HCT116 (cell line): ENCODE results near the gene ANXA6. TPM values are rescaled to one million over a fixed set of nuclear protein-coding genes. Genes with fewer than 3 reads are reported as not detected.

ENCODE experiments used
- ATAC-seq: fragments of 200-7000 bp; cut with Tn5 transposase; 2 replicates; pipeline ENCODE4 v1.9.1; 2020; ENCODE audit warnings: mild to moderate bottlenecking, moderate library complexity
- BruUV-seq: library from RNA; stranded (reverse); fragments of 400-500 nt; replicated peaks from 2 replicates; lab custom pipeline; 2021; lab: Mats Ljungman, UMichigan
- CTCF ChIA-PET: fragments of 300-600 bp; sonication (Branson Sonifier 250); formaldehyde crosslinking; loops from one replicate; lab custom pipeline; 2021; ENCODE audit warnings: antibody characterized with exemption; lab: Charles Lee
- POLR2A ChIA-PET: fragments of 300-600, 350-600 bp; sonication (Branson Sonifier 250); formaldehyde crosslinking; loops from one replicate; lab custom pipeline; 2021; ENCODE audit warnings: antibody characterized with exemption; lab: Charles Lee
- RAD21 ChIA-PET, 2 experiments: fragments of 300-600 bp; sonication (Branson Sonifier 250); formaldehyde crosslinking; loops; one replicate each; lab custom pipeline; 2023; ENCODE audit warnings: low total read pairs in 2 of 2; ENCODE audit not compliant: uncharacterized antibody in 2 of 2, unreplicated experiment in 2 of 2, low non-redundant PET in 1 of 2; lab: Charles Lee
- DNase-seq: peaks from one replicate; pipeline ENCODE4 v3.0.0-alpha.2; 2010; ENCODE audit warnings: low read depth, low spot score
- H2AFZ ChIP-seq: fragments of 200-600 bp; shearing (Covaris generic), sonication (generic); 2 replicates; pipeline ENCODE4 v1.6.1; 2017; ENCODE audit warnings: low read depth, mixed run types, mixed read lengths, antibody characterized with exemption, low read length; ENCODE audit not compliant: poor library complexity, severe bottlenecking
- H3K27ac ChIP-seq: 2 replicates; pipeline ENCODE4 v1.5.1; 2012; ENCODE audit warnings: low read depth, low read length
- H3K27me3 ChIP-seq: fragments of 200-600 bp; sonication (generic); 2 replicates; pipeline ENCODE4 v1.6.1; 2016; ENCODE audit warnings: mixed run types, low read length, mixed read lengths; ENCODE audit not compliant: insufficient read depth
- H3K36me3 ChIP-seq, 2 experiments: fragments of 200-500 bp in 1 of 2; fragments of 200-600 bp in 1 of 2; sonication (Bioruptor generic) in 1 of 2; sonication (generic) in 1 of 2; 2 replicates each; pipeline versions ENCODE4 v1.5.1 to v1.6.1; 2014 to 2016; ENCODE audit warnings: low read length in 2 of 2, inconsistent platforms in 1 of 2, mixed read lengths in 1 of 2, mixed run types in 1 of 2; ENCODE audit not compliant: insufficient read depth in 2 of 2, control insufficient read depth in 1 of 2
- H3K4me1 ChIP-seq, 2 experiments: fragments of 200-600 bp in 1 of 2; sonication (generic) in 1 of 2; 2 replicates each; pipeline versions ENCODE4 v1.5.1 to v1.6.1; 2012 to 2017; ENCODE audit warnings: low read length in 2 of 2, inconsistent platforms in 1 of 2, mild to moderate bottlenecking in 1 of 2, mixed read lengths in 1 of 2, mixed run types in 1 of 2, moderate library complexity in 1 of 2; ENCODE audit not compliant: insufficient read depth in 2 of 2, control insufficient read depth in 1 of 2
- H3K4me2 ChIP-seq: fragments of 200-600 bp; sonication (generic); 2 replicates; pipeline ENCODE4 v1.6.1; 2017; ENCODE audit warnings: mixed run types, low read length, mixed read lengths
- H3K4me3 ChIP-seq, 2 experiments: fragments of 200-600 bp in 1 of 2; sonication (generic) in 1 of 2; replicated peaks in 1 of 2; 2 replicates each; pipeline ENCODE4 v1.5.1; 2011 to 2016; ENCODE audit warnings: low read length in 2 of 2, control low read depth in 1 of 2, low read depth in 1 of 2, mild to moderate bottlenecking in 1 of 2, mixed read lengths in 1 of 2, mixed run types in 1 of 2
- H3K79me2 ChIP-seq: fragments of 200-600 bp; sonication (generic); 2 replicates; pipeline ENCODE4 v1.6.1; 2017; ENCODE audit warnings: mild to moderate bottlenecking, mixed run types, low read length, moderate library complexity, mixed read lengths; ENCODE audit not compliant: insufficient read depth
- H3K9ac ChIP-seq: fragments of 200-600 bp; sonication (generic); 2 replicates; pipeline ENCODE4 v1.6.1; 2016; ENCODE audit warnings: low read length, mixed read lengths
- H3K9me2 ChIP-seq: fragments of 200-600 bp; sonication (generic), shearing (Covaris generic); 2 replicates; pipeline ENCODE4 v1.6.1; 2017; ENCODE audit warnings: mixed run types, mild to moderate bottlenecking, moderate library complexity; ENCODE audit not compliant: insufficient read depth
- H3K9me3 ChIP-seq, 2 experiments: fragments of 200-500 bp in 1 of 2; fragments of 200-600 bp in 1 of 2; sonication (Bioruptor generic) in 1 of 2; sonication (generic) in 1 of 2; 2 replicates each; pipeline ENCODE4 v1.6.1; 2014 to 2017; ENCODE audit warnings: low read length in 2 of 2, mixed read lengths in 2 of 2, inconsistent platforms in 1 of 2, low read depth in 1 of 2, mild to moderate bottlenecking in 1 of 2, mixed run types in 1 of 2, moderate library complexity in 1 of 2; ENCODE audit not compliant: control insufficient read depth in 1 of 2, insufficient read depth in 1 of 2
- H4K20me1 ChIP-seq: fragments of 200-600 bp; sonication (generic), shearing (Covaris generic); 2 replicates; pipeline ENCODE4 v1.6.1; 2017; ENCODE audit warnings: mixed run types, mild to moderate bottlenecking, moderate library complexity; ENCODE audit not compliant: insufficient read depth
- CBX3 ChIP-seq: IDR thresholded peaks from 2 replicates; pipeline ENCODE4 v1.6.1; 2012; ENCODE audit warnings: low read depth
- EGR1 ChIP-seq: IDR thresholded peaks from 2 replicates; pipeline ENCODE4 v1.6.1; 2012; ENCODE audit warnings: low read depth
- ELF1 ChIP-seq: IDR thresholded peaks from 2 replicates; pipeline ENCODE4 v1.6.1; 2012; ENCODE audit warnings: low read depth, borderline replicate concordance
- EZH2phosphoT487 ChIP-seq: fragments of 200-600 bp; IDR thresholded peaks from 2 replicates; pipeline ENCODE4 v1.6.1; 2018; ENCODE audit warnings: antibody characterized with exemption, borderline replicate concordance
- FOSL1 ChIP-seq: IDR thresholded peaks from 2 replicates; pipeline ENCODE4 v1.6.1; 2012; ENCODE audit warnings: low read depth
- JUND ChIP-seq: IDR thresholded peaks from 2 replicates; pipeline ENCODE4 v1.6.1; 2012
- POLR2A ChIP-seq: IDR thresholded peaks from 2 replicates; pipeline ENCODE4 v1.7.0; 2011; ENCODE audit warnings: borderline replicate concordance; ENCODE audit not compliant: insufficient read depth, insufficient read length; ENCODE audit errors: extremely low read depth
- RAD21 ChIP-seq: IDR thresholded peaks from 2 replicates; pipeline ENCODE4 v1.6.1; 2012; ENCODE audit warnings: low read depth, mild to moderate bottlenecking
- SIN3A ChIP-seq: IDR thresholded peaks from 2 replicates; pipeline ENCODE4 v1.6.1; 2012; ENCODE audit warnings: low read depth
- SP1 ChIP-seq: IDR thresholded peaks from 2 replicates; pipeline ENCODE4 v1.6.1; 2012; ENCODE audit warnings: low read depth
- TCF7L2 ChIP-seq: IDR thresholded peaks from 2 replicates; pipeline ENCODE4 v1.7.0; 2011; ENCODE audit warnings: borderline replicate concordance, inconsistent platforms; ENCODE audit not compliant: insufficient read depth, insufficient read length; ENCODE audit errors: extremely low read depth
- ZFX ChIP-seq: fragments of 450-650 bp; IDR thresholded peaks from 2 replicates; pipeline ENCODE4 v1.6.1; 2017
- ZNF274 ChIP-seq: fragments of 200-500 bp; sonication (Bioruptor generic); IDR thresholded peaks from 2 replicates; pipeline ENCODE4 v1.6.1; 2014; ENCODE audit warnings: mild to moderate bottlenecking, low read depth, low read length, inconsistent platforms
- intact Hi-C: fragments of 100-400 bp; cut with micrococcal nuclease; formaldehyde crosslinking; loops from 2 replicates; pipeline ENCODE4 v1.10.0; 2022
- total RNA-seq: library from RNA; stranded (reverse); gene quantifications from one replicate; pipeline ENCODE4 v1.2.1, GENCODE V29; 2021; ENCODE audit not compliant: unreplicated experiment
- TF ChIP-seq, protein P1 (sequence below): IDR thresholded peaks from 2 replicates; pipeline ENCODE4 v1.6.1; 2011; ENCODE audit warnings: mild to moderate bottlenecking, low read length, moderate library complexity; ENCODE audit not compliant: insufficient replicate concordance; ENCODE audit errors: extremely low read depth
- TF ChIP-seq, protein P2 (sequence below): IDR thresholded peaks from 2 replicates; pipeline ENCODE4 v1.6.1; 2012
- TF ChIP-seq, protein P3 (sequence below): IDR thresholded peaks from 2 replicates; pipeline ENCODE4 v1.6.1; 2012

Gene ANXA6
- total RNA-seq, 1 experiment from 2014 or later = 71.9 TPM

DNA sequence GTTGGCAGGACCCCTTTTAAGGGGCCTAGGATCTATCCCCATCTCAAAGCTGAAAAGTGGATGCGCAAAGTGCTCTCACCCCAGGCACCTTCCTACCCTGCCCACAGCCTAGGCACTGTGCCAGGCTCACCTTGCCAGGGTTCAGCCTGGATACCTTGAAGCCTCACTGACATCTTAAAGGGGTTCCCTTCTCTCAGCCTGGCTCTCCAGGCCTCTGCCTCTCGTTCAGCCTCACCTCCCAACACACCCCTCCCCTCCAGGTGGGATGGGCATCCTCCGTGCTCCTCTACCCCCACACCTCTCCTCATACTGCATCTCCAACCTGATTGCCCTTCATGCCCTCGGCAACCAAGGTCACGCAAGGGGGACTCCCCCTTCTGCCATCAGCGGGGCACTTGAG is 102.2 kb downstream of the ANXA6 start:
- no peaks in the 10 kb centered on the region for H3K79me2 ChIP-seq

DNA sequence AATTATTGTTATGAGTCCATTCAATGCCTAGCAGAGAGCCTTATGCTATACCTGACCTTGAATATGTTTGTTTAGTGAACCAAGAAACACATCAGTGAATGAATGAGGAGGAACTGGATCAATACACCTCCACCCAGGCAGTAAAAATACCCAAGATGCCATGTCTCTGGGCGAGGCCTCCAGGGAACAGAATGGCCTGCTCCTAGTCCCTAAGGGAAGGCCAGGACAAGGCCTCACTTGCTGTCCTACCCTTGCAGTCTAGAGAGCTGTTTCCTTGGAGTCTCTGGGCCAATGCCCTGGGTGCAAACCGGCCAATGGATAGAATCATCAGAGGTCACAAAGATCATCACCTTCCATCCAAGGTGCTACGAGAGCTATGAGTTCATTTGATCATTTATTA is 102.9 kb downstream of the ANXA6 start:
- CTCF ChIA-PET = interaction anchor here (1.1 to 8.8 kb wide), 2 partner anchors 55 to 61 kb away, joined by 3 to 171 read pairs; no protein-coding TSS in a partner anchor
- POLR2A ChIA-PET = no interaction called here
- H3K9me3 ChIP-seq = no peaks in the 10 kb centered on the region

More for the DNA sequence above, 102.2 kb downstream of the ANXA6 start:
- BruUV-seq = no TSS peak
- POLR2A ChIA-PET = no interaction called here
- Histone ChIP-seq H4K20me1 (no peaks in the 10 kb centered on the region), H2AFZ (no peak overlapping the region), H3K4me1 (no peaks in the 10 kb centered on the region), H3K36me3 (peaks cover 0 to 2% of the 10 kb centered on the region in 2 experiments; a peak in 1 of 4 replicates), H3K9ac (no peak overlapping the region), H3K4me2 (no peak overlapping the region), H3K9me2 (no peaks in the 10 kb centered on the region), H3K27me3 (no peaks in the 10 kb centered on the region), H3K9me3 (no peaks in the 10 kb centered on the region), H3K4me3 (no peak overlapping the region), H3K27ac (no peak overlapping the region)
- RAD21 ChIA-PET = interaction anchor here in 1 of 2 experiments (1.6 kb wide), 1 partner anchor 60 kb away, joined by 4 read pairs; no protein-coding TSS in a partner anchor
- no peak for ATAC-seq
- intact Hi-C loops = no loop called here
- no peak for DNase-seq
- TF ChIP-seq ZNF274 (no peak), SIN3A (no peak), EGR1 (no peak), EZH2phosphoT487 (no peak), CBX3 (no peak)
- TF ChIP-seq, protein P1, sequence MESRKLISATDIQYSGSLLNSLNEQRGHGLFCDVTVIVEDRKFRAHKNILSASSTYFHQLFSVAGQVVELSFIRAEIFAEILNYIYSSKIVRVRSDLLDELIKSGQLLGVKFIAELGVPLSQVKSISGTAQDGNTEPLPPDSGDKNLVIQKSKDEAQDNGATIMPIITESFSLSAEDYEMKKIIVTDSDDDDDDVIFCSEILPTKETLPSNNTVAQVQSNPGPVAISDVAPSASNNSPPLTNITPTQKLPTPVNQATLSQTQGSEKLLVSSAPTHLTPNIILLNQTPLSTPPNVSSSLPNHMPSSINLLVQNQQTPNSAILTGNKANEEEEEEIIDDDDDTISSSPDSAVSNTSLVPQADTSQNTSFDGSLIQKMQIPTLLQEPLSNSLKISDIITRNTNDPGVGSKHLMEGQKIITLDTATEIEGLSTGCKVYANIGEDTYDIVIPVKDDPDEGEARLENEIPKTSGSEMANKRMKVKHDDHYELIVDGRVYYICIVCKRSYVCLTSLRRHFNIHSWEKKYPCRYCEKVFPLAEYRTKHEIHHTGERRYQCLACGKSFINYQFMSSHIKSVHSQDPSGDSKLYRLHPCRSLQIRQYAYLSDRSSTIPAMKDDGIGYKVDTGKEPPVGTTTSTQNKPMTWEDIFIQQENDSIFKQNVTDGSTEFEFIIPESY = no peak
- CTCF ChIA-PET = interaction anchor here (8.8 kb wide), 1 partner anchor 60 kb away, joined by 171 read pairs; no protein-coding TSS in a partner anchor

More for the DNA sequence above, 102.9 kb downstream of the ANXA6 start:
- Histone ChIP-seq H3K4me1 (no peaks in the 10 kb centered on the region), H3K4me2 (no peak overlapping the region), H3K36me3 (0 out of 4 replicates have a peak, but pooled peaks cover 0 to 3% of the 10 kb centered on the region in 2 experiments), H3K4me3 (no peak overlapping the region), H3K9me2 (no peaks in the 10 kb centered on the region), H3K27ac (no peak overlapping the region), H3K79me2 (no peaks in the 10 kb centered on the region), H2AFZ (no peak overlapping the region), H4K20me1 (no peaks in the 10 kb centered on the region), H3K27me3 (no peaks in the 10 kb centered on the region), H3K9ac (no peak overlapping the region)
- RAD21 ChIA-PET = interaction anchor here in 1 of 2 experiments (0.5 kb wide), 1 partner anchor 109 kb away, joined by 3 read pairs; no protein-coding TSS in a partner anchor
- no TSS peak for BruUV-seq
- ATAC-seq (no peak), DNase-seq (no peak)
- TF ChIP-seq ZFX (no peak), SIN3A (no peak), TCF7L2 (no peak), ELF1 (no peak), FOSL1 (no peak), EZH2phosphoT487 (no peak), POLR2A (no peak), JUND (no peak), RAD21 (no peak), SP1 (no peak)
- TF ChIP-seq, protein P2, sequence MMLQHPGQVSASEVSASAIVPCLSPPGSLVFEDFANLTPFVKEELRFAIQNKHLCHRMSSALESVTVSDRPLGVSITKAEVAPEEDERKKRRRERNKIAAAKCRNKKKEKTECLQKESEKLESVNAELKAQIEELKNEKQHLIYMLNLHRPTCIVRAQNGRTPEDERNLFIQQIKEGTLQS = no peak
- TF ChIP-seq, protein P1 = no peak
- TF ChIP-seq, protein P3, sequence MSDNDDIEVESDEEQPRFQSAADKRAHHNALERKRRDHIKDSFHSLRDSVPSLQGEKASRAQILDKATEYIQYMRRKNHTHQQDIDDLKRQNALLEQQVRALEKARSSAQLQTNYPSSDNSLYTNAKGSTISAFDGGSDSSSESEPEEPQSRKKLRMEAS = no peak
- intact Hi-C loops = no loop called here
